ENCODE results near the gene NSD2.
A peak's percentile ranks its signal among the peaks of the same experiment; 100 is the strongest.

Gene NSD2

GRCh38 chr4:1940566-1940965, 69.4 kb downstream of the NSD2 start:
- DNase-seq = no peak

DNA sequence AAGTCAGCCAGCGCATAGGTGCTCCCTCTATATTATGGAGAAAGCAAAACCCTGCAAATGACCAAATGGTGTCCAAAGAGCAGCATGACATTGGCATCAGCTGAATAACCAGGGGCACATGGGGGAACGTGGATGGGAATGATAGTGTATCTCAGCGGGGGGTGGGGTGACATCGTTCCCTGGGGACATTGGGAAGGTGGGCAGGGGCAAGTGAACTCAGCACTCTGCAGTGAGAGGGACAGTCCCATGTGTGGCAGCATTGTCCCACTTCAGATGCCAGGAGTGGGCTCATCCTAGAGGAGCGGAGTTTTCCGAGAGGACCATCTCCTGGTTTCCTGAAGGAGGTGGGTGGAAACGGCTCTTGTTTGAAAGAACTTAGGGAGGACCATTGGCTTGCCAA, 72.7 kb downstream of the NSD2 start:
- no peak for DNase-seq

- DNase-seq = peak in 8 of 58 donors; percentile 6 to 47 (median 15)
Observed at GRCh38 chr4:1945124-1945895, 74.1 kb downstream of the NSD2 start.

DNA sequence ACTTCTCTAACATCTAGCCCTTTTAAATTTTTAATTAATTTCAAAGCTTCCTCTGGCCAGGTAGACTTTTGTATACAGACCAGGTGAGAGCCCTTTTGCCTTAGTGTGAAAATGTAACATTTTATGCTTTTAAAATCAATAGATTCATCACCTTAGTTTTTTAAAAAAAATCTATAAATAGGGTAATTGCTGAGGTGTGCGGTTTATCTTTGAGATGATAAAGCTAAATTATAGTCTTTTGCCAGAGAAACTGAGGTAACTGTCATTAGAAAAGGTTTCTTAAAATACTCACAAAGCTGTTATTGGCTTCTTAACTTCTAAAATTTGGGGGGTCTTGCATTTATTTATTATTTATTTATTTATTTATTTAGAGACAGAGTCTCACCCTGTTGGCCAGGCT, 74.7 kb downstream of the NSD2 start:
- DNase-seq = no peak

DNA sequence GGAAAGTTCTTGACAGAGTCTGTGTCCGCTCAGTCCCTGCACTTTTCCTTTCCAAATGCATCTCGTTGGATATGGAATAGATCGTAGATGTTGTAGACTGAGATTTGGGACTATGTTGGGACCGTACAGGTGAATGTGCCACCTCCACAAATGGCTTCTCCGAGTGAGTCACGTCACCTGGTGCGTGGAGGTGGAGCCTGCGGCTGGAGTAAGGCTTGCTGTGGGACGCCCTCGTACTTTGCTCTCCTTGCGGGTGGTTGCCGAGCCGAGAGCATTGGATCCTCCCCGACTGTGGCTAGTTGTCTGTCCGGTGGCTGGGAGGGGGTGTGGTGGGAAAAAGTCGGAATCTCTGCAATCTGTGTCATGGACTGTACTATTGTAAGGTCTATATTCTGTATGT, 77.0 kb downstream of the NSD2 start:
- no peak for DNase-seq

GRCh38 chr4:1948892-1949436, 77.8 kb downstream of the NSD2 start:
- no peak for DNase-seq

GRCh38 chr4:1950369-1950768, 79.2 kb downstream of the NSD2 start:
- DNase-seq = no peak

DNA sequence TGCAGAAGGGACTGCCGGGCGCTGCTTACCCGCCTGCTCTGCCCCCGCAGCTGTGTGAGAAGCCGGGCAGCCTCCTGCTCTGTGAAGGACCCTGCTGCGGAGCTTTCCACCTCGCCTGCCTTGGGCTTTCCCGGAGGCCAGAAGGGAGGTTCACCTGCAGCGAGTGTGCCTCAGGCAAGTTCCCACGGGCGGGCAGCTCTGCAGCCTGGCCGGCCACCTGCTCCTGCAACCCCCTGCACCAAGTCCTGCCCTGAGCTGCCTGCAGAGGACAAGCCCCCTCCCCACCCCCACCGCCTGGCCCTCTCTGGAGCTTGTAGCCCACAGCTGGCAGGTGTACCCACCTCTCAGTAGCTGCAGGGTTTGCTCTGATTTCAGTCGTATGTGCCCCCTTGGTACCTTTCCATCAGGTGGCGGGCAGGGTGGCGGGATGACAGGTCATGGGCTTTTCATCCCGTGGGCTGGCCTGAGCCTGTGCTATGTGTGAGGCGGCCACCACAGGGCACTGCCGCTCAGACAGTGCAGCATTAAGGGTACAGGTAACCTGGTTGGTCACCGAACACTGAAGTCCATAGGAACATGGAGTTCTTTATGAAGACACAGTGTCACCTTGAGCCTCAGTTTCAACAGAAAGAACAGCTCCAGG, 81.0 kb downstream of the NSD2 start:
- peak in 5 of 58 donors; percentile 7 to 44 (median 33) for DNase-seq

GRCh38 chr4:1952719-1953118, 81.5 kb downstream of the NSD2 start:
- no peak for DNase-seq

GRCh38 chr4:1953335-1953734, 82.1 kb downstream of the NSD2 start:
- no peak for DNase-seq

- no peak for DNase-seq
Observed at GRCh38 chr4:1956631-1957030, 85.4 kb downstream of the NSD2 start.

- DNase-seq = no peak
Observed at GRCh38 chr4:1958276-1959103, 87.3 kb downstream of the NSD2 start.

- no peak for DNase-seq
Observed at GRCh38 chr4:1959104-1959384, 87.9 kb downstream of the NSD2 start.

- no peak for DNase-seq
Observed at GRCh38 chr4:1960170-1960825, 89.1 kb downstream of the NSD2 start.

GRCh38 chr4:1961038-1961437, 89.8 kb downstream of the NSD2 start:
- no peak for DNase-seq

- no peak for DNase-seq
Observed at GRCh38 chr4:1961563-1961962, 90.4 kb downstream of the NSD2 start.

DNA sequence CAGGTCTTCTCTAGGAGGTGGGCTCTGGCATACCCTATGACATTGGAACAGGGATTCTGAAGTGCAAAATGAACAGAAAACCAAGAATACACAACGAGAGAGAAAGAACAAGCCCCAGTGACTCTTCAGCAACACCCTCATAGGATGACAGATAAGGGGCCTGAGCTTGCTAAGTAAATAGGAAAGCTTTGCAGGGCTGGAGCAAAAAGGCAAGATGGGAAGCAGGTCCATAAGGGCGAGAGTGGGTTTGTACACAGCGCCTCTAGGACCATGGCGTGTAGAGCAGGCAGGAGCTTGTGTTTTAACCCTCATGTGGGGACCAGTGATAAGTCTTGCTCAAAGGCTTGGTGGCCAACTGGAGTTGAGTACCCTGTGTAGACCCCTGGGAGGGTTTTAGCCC, 91.8 kb downstream of the NSD2 start:
- no peak for DNase-seq

DNA sequence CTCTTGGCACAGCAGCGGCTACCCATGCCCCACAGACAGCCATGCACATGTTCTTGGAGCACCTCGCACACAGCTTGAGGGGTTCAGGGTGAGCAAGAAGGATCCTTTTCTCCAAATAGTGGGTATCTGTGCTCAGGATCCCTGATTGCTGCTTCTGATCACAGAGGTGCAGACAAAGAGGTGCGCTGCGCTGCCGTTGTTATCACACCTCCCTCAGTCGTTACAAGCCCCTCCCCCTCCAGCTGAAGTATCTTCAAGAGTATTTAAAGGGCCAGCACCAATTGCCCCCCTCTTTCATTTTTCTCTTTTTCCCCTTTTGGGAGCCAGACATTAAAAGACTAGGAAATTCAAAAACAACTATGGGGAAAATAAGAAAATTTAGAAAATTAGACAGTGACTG, 93.2 kb downstream of the NSD2 start:
- DNase-seq = no peak

- no peak for DNase-seq
Observed at GRCh38 chr4:1964971-1965370, 93.8 kb downstream of the NSD2 start.

DNA sequence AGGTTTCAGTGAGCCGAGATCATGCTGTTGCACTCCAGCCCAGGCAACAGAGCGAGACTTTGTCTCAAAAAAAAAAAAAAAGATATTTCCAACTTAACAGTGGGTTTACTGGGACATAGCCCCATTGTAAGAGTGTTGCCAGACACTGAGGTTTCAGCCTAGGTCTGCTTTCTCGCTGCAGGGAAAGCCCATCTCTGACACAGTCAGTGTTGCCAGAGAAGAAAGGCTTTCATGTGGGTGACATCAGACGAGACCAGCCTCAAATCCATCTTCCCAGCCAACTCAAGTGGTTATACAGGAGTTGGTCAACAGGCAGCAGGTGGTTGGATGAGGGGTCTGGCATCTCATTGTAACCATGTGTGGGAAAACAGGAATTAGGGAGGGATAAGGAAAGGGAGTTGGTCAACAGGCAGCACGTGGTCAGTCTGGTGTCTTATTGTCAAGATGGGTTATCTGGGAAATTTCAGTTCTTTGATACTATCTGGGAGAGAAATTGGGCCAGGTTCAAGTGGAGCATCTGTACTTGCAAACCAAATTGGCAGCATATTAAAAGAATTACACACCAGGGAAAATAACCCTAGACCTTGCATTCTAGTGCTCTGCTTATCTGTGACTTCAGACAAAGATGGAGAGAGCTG, 96.4 kb downstream of the NSD2 start:
- no peak for DNase-seq

DNA sequence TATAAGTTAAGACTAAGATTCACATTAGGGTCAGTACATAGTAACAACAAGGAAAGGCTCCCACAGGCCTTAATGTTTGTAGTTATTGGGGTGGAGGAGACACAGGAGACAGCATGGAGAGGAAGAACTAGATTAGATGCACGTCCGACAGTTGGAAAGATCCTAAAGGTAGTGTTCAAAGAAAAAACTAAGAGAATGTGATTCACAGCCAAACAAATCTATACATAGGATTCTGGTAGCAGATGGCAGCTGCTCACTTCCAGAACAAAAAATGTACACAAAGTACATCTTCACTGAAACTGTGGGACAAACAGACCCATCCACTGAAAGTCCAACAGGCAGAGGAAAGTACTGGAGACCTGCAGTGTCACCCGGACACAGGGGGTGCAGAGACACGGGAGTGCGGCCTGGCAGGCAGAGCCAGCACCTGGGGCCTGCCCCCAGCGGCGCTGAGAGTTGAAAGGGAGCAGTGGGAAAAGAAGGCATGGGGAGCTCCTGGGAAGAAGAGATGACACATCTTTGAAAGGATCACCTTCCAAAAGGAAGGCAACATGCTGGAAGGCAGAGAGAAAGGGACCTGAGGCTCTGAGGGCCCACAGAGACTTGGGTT, 97.6 kb downstream of the NSD2 start:
- peak in 5 of 58 donors; percentile 15 to 53 (median 27) for DNase-seq
